Muscle of arm (tissue), 12 donors: Measurements from ENCODE around the gene ARHGEF26. TPM values are rescaled to one million over a fixed set of nuclear protein-coding genes. Genes with fewer than 3 reads are reported as not detected.

Experiments
- DNase-seq: peaks from one replicate; pipeline ENCODE4 v3.0.0-alpha.2; 2013
- polyA plus RNA-seq, 12 donors: library from polyadenylated mRNA; unstranded; fragments of 120-200 nt; gene quantifications; one replicate each; pipeline ENCODE4 v1.2.1, GENCODE V29; 2013; ENCODE audit not compliant: insufficient read length in 12 of 12

The ARHGEF26 gene
- polyA plus RNA-seq, 12 donors, result 8.8 to 24.9 (median 13.5) TPM; not detected in 1

GRCh38 chr3:154148541-154148940 is 27.4 kb downstream of the ARHGEF26 start:
- DNase-seq, result no peak

GRCh38 chr3:154149286-154149685 is 28.1 kb downstream of the ARHGEF26 start:
- DNase-seq, result no peak

GRCh38 chr3:154151969-154152368 is 30.8 kb downstream of the ARHGEF26 start:
- DNase-seq, result no peak

- no peak for DNase-seq
Measured at GRCh38 chr3:154152741-154153140, 31.6 kb downstream of the ARHGEF26 start.

GRCh38 chr3:154156530-154156929 is 35.3 kb downstream of the ARHGEF26 start:
- no peak for DNase-seq

- no peak for DNase-seq
Measured at GRCh38 chr3:154161806-154162205, 40.6 kb downstream of the ARHGEF26 start.

GRCh38 chr3:154164387-154164786 is 43.2 kb downstream of the ARHGEF26 start:
- DNase-seq, result no peak

- DNase-seq, result no peak
Measured at GRCh38 chr3:154168998-154169795, 48.0 kb downstream of the ARHGEF26 start.

GRCh38 chr3:154169796-154170110 is 48.6 kb downstream of the ARHGEF26 start:
- peak; percentile 21 for DNase-seq

GRCh38 chr3:154170300-154170699 is 49.1 kb downstream of the ARHGEF26 start:
- no peak for DNase-seq

- DNase-seq, result no peak
Measured at GRCh38 chr3:154175041-154175440, 53.9 kb downstream of the ARHGEF26 start.

- no peak for DNase-seq
Measured at GRCh38 chr3:154176036-154176435, 54.8 kb downstream of the ARHGEF26 start.

- DNase-seq, result no peak
Measured at GRCh38 chr3:154177406-154177805, 56.2 kb downstream of the ARHGEF26 start.

- no peak for DNase-seq
Measured at GRCh38 chr3:154178172-154178571, 57.0 kb downstream of the ARHGEF26 start.

GRCh38 chr3:154180836-154181691 is 59.9 kb downstream of the ARHGEF26 start:
- DNase-seq, result no peak

- no peak for DNase-seq
Measured at GRCh38 chr3:154182322-154182922, 61.2 kb downstream of the ARHGEF26 start.

GRCh38 chr3:154182975-154183374 is 61.8 kb downstream of the ARHGEF26 start:
- DNase-seq, result no peak

- DNase-seq, result no peak
Measured at GRCh38 chr3:154184582-154184981, 63.4 kb downstream of the ARHGEF26 start.

GRCh38 chr3:154188437-154188836 is 67.2 kb downstream of the ARHGEF26 start:
- DNase-seq, result no peak

- DNase-seq, result no peak
Measured at GRCh38 chr3:154188846-154189245, 67.7 kb downstream of the ARHGEF26 start.

GRCh38 chr3:154191520-154191919 is 70.3 kb downstream of the ARHGEF26 start:
- DNase-seq, result no peak

GRCh38 chr3:154192225-154192624 is 71.0 kb downstream of the ARHGEF26 start:
- DNase-seq, result no peak
